HG03095 (cell line): ENCODE data around the gene CLEC16A.
"Not testable (repeated sequence)": the region's sequence is repeated elsewhere in the genome, so short reads cannot be mapped to it uniquely, and the experiment has no call there.

Experiments
- ATAC-seq: cut with Tn5 transposase; IDR thresholded peaks from one replicate; pipeline ENCODE4 v1.9.1; 2021; ENCODE audit warnings: moderate library complexity; ENCODE audit not compliant: unreplicated experiment

The CLEC16A gene

GRCh38 chr16:11094075-11094856 lies 149.9 kb downstream of the CLEC16A start:
- ATAC-seq: peak; percentile 59

- ATAC-seq: no peak
These were observed 150.6 kb downstream of the CLEC16A start for GRCh38 chr16:11094857-11095565.

- ATAC-seq: no peak
These were observed 151.6 kb downstream of the CLEC16A start for GRCh38 chr16:11095935-11096334.

- no peak for ATAC-seq
These were observed 152.9 kb downstream of the CLEC16A start for GRCh38 chr16:11097094-11097786.

GRCh38 chr16:11097787-11098167 lies 153.4 kb downstream of the CLEC16A start:
- no peak for ATAC-seq

- no peak for ATAC-seq
These were observed 154.4 kb downstream of the CLEC16A start for GRCh38 chr16:11098601-11099390.

- ATAC-seq: no peak
These were observed 155.4 kb downstream of the CLEC16A start for GRCh38 chr16:11099672-11100205.

GRCh38 chr16:11100239-11100750 lies 155.9 kb downstream of the CLEC16A start:
- peak; percentile 39 for ATAC-seq

GRCh38 chr16:11101283-11101682 lies 156.9 kb downstream of the CLEC16A start:
- ATAC-seq: no peak

- ATAC-seq: no peak
These were observed 157.5 kb downstream of the CLEC16A start for GRCh38 chr16:11101695-11102522.

GRCh38 chr16:11102523-11102898 lies 158.1 kb downstream of the CLEC16A start:
- ATAC-seq: no peak

GRCh38 chr16:11103301-11103700 lies 158.9 kb downstream of the CLEC16A start:
- not testable (repeated sequence) for ATAC-seq

- no peak for ATAC-seq
These were observed 160.0 kb downstream of the CLEC16A start for GRCh38 chr16:11104168-11105037.

- ATAC-seq: peak; percentile 69
These were observed 160.9 kb downstream of the CLEC16A start for GRCh38 chr16:11105038-11105903.

- ATAC-seq: no peak
These were observed 162.4 kb downstream of the CLEC16A start for GRCh38 chr16:11106726-11107125.

- ATAC-seq: no peak
These were observed 163.6 kb downstream of the CLEC16A start for GRCh38 chr16:11107780-11108465.

- ATAC-seq: no peak
These were observed 164.1 kb downstream of the CLEC16A start for GRCh38 chr16:11108466-11108805.
